Esophagus squamous epithelium (tissue), 4 donors: ENCODE results near the gene ZNF726.

Experiments
- POLR2A ChIP-seq, 4 donors: fragments of 450-650 bp; IDR thresholded peaks; one replicate each; pipeline ENCODE4 v1.6.1; 2017; ENCODE audit warnings: antibody characterized with exemption in 4 of 4, mild to moderate bottlenecking in 4 of 4, moderate library complexity in 3 of 4
- TF ChIP-seq, protein P1 (sequence below), 6 experiments: fragments of 450-650 bp in 4 of 6; fragments of 200-600 bp in 2 of 6; sonication (generic) in 2 of 6; IDR thresholded peaks; one replicate each; pipeline ENCODE4 v1.5.1; 2016 to 2019; ENCODE audit warnings: antibody characterized with exemption in 6 of 6, mild to moderate bottlenecking in 4 of 6, moderate library complexity in 4 of 6

DNA sequence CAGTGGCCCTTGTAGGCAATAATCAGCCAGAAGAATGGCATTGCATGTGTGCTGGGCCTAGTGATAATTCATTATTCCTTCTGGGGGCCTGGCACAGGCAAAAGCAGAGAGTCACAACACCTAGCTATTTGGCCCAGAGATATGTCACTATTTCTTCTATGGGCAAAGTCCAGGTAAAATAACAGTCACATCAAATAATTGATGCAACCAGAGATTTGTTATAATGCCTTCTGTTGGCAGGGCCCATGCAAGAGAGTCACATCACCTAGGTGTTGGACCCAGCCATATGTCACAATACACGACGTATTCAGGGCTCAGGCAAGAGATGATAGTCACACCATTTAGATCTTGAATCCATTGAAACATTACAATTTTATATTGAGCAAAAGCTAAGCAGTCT lies 66.1 kb downstream of the ZNF726 start:
- no peak for TF ChIP-seq POLR2A (IDR thresholded peaks at IDR 0.05)
- TF ChIP-seq, protein P1, sequence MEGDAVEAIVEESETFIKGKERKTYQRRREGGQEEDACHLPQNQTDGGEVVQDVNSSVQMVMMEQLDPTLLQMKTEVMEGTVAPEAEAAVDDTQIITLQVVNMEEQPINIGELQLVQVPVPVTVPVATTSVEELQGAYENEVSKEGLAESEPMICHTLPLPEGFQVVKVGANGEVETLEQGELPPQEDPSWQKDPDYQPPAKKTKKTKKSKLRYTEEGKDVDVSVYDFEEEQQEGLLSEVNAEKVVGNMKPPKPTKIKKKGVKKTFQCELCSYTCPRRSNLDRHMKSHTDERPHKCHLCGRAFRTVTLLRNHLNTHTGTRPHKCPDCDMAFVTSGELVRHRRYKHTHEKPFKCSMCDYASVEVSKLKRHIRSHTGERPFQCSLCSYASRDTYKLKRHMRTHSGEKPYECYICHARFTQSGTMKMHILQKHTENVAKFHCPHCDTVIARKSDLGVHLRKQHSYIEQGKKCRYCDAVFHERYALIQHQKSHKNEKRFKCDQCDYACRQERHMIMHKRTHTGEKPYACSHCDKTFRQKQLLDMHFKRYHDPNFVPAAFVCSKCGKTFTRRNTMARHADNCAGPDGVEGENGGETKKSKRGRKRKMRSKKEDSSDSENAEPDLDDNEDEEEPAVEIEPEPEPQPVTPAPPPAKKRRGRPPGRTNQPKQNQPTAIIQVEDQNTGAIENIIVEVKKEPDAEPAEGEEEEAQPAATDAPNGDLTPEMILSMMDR (IDR thresholded peaks at IDR 0.05) = no peak
